GM18870 (cell line): ENCODE data around the gene POLR2A.

ENCODE experiments used
- ATAC-seq: cut with Tn5 transposase; IDR thresholded peaks from one replicate; pipeline ENCODE4 v1.9.1; 2021; ENCODE audit warnings: moderate library complexity; ENCODE audit not compliant: unreplicated experiment

Gene POLR2A

DNA sequence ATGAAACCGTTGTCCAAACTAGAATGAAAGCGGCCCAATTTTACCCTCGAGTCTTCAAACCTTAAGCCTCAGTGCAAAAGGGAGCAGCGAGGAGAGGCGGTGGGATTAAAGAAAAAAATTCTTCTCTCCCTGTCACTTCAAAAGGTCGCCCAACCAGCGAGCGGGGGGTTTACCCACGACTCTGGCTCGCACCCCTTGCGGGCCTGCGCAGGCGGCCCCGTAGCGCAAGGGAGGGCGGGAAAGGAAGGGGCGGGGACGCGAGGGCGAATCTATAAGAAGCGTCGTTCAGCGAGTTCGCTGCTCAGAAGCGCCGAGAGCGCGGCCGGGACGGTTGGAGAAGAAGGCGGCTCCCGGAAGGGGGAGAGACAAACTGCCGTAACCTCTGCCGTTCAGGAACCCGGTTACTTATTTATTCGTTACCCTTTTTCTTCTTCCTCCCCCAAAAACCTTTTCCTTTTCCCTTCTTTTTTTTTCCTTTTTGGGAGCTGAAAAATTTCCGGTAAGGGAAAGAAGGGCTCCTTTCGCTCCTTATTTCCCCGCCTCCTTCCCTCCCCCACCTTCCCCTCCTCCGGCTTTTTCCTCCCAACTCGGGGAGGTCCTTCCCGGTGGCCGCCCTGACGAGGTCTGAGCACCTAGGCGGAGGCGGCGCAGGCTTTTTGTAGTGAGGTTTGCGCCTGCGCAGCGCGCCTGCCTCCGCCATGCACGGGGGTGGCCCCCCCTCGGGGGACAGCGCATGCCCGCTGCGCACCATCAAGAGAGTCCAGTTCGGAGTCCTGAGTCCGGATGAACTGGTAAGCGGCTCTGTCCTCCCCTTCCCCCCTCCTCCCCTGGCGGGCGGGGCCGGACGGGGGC, at the start of gene POLR2A:
Gene POLR2A, plus strand, starts transcription at position 300 of the 852 bp plus-strand sequence.
- ATAC-seq = peak; percentile 71

DNA sequence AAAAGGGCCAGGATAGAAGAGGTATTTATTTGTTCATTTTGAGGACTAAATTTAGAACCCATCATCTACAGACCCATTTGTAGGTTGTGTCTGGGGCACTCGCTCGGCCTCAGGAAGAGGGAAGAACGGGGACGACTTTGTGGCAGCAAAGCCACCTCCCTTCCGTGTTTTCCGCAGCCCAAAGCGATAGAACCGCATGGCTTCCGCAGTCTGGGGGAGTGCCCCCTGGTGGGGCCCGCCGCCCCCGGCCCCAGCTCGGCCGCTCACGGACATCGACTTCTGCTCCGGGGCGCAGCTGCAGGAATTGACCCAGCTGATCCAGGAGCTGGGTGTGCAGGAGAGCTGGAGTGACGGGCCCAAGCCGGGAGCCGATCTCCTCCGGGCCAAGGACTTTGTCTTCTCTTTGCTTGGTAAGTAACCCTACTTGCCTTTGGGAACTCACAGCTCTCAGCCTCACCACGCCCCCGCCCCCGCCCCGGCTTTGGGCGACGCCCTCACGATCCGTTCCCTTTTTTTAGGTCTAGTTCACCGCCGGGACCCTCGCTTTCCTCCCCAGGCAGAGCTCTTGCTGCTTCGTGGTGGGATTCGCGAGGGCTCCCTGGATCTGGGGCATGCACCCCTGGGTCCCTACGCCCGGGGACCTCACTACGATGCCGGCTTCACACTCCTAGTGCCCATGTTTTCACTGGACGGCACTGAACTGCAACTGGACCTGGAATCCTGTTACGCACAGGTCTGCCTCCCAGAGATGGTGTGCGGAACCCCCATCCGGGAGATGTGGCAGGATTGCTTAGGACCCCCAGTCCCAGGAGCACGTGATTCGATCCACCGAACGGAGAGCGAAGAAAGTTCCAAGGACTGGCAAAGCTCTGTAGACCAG, 48.2 kb upstream of the POLR2A start:
- peak; percentile 11 for ATAC-seq

DNA sequence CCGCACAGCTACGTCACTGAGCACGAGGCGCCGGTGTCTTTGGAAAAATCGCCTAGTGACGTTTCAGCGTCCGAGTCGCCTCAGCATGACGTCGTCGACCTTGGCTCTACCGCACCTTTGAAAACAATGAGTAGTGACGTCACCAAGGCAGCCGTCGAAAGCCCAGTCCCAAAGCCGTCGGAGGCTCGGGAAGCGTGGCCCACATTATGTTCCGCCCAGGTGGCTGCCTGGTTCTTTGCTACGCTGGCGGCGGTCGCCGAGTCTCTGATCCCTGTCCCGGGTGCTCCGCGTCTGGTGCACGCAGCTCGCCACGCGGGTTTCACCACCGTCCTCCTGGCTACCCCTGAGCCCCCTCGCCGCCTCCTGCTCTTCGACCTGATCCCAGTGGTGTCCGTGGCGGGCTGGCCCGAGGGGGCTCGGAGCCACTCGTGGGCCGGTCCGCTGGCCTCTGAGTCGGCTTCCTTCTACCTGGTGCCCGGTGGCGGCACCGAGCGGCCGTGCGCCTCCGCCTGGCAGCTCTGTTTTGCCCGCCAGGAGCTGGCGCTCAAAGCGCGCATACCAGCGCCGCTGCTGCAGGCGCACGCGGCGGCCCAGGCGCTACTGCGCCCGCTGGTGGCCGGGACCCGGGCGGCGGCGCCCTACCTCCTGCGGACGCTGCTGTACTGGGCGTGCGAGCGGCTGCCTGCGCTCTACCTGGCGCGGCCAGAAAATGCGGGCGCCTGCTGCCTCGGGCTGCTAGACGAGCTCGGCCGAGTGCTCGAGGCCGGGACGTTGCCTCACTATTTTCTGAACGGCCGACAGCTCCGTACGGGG, 47.4 kb upstream of the POLR2A start:
- no peak for ATAC-seq

DNA sequence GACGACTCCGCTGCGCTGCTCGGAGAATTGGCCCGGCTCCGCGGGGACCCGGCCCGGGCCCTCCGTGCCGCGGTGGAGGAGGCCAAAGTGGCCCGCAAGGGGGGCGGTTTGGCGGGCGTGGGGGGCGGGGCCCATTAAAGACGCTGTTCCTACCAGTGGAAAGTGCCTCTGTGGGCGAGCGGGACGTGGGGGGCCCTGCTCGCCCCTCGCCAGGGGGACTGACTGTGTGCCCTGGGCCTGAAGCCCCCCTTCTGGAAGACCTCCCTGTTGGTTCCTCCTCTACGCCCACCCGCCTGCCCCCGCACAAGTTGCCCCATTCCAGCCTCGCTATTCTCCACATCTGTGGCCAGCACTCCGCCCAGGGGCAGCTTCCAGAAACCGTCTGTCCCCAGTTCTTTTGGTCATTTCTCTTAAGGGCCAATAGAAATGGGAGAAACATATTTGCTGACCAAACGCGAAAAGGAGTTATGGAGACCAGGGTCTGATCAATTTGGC, 46.8 kb upstream of the POLR2A start:
- no peak for ATAC-seq

DNA sequence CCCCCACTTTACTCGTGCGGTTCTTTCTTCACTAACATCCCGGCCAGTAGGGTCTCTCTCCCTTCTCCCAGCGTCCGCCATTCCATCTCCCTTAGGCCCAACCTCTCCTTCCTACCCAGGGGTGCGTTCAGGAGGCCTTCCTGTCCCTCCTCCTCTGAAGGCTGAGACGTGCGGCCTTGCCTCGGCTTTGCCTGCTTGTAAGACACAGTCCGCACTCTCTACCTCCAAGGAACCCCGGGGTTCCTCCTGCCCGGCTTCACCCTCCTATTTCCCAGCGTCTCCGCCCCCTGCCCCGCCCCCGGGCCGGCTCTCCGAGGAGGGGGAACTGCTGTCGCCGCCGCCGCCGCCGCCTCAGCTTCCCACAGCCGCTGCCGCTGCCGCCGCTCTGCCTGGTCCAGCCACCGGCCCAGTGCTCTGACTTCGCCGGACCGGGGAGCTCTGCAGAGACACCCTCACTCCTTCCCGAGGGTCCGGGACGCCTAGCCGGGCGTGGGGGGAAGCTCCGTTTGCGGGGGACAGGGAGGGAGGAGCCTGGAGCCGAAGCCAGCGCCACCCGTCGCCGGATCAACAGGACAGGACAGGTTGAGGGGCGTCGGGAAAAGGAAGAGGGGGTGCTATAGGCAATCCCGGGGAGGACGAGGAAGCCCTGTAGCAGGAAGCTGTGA, 46.1 kb upstream of the POLR2A start:
- ATAC-seq = no peak

DNA sequence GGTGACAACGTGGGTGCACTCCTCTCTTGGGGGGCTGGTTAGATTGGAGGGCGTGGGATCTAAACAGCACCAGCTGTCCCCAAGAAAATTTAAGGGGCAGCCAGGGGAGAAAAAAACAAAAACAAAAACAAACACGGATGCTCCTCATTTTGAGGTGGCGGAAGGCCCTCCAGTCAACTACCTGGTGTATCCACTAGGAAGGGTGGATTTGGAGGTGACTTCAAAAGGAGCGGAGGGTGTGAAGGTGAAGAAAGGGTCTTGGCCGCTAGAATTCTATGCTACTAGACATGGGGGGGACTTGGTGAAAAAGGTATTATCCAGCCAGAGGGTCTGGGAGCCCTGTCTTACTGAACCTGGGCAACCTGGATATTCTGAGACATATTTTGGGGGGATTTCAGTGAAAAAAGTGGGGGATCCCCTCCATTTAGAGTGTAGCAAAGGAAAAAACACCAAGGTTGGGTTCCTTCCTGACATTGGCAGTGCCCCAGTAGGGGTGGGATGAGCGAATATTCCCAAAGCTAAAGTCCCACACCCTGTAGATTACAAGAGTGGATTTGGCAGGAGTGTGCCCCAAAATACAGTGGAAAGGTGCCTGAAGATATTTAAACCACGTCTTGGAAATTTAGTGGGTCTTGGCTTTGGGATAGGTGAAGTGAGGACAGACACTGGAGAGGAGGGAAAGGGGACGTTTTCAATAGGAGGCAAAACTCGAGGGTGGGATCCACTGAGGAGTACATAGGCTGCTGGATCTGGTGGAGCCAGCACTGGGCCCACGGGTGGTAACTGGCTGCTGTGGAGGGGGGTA, 45.3 kb upstream of the POLR2A start:
- no peak for ATAC-seq

DNA sequence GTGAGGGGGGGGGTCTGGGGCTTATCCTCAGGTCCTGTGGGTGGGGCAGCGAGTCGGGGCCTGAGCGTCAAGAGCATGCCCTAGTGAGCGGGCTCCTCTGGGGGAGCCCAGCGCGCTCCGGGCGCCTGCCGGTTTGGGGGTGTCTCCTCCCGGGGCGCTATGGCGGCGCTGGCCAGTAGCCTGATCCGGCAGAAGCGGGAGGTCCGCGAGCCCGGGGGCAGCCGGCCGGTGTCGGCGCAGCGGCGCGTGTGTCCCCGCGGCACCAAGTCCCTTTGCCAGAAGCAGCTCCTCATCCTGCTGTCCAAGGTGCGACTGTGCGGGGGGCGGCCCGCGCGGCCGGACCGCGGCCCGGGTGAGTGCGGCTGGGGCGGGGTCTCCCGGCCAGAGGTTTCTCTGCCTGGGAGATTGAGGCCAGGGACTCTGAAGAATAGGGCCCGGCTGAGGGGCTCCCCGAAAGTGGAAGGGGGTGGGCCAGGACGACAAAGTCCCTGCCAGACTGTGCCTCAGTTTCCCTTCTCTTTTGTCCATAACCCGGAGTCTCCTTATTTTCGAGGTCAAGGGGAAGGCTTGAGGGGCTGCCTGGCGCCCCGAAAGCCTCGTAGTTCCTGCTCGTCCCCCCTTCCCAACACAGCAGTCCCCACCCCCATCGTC, 44.6 kb upstream of the POLR2A start, which contains the start of gene FGF11:
Gene FGF11, plus strand, starts transcription at position 51 of the 651 bp plus-strand sequence. Its CDS starts 109 bp downstream, at position 160.
- ATAC-seq = no peak

DNA sequence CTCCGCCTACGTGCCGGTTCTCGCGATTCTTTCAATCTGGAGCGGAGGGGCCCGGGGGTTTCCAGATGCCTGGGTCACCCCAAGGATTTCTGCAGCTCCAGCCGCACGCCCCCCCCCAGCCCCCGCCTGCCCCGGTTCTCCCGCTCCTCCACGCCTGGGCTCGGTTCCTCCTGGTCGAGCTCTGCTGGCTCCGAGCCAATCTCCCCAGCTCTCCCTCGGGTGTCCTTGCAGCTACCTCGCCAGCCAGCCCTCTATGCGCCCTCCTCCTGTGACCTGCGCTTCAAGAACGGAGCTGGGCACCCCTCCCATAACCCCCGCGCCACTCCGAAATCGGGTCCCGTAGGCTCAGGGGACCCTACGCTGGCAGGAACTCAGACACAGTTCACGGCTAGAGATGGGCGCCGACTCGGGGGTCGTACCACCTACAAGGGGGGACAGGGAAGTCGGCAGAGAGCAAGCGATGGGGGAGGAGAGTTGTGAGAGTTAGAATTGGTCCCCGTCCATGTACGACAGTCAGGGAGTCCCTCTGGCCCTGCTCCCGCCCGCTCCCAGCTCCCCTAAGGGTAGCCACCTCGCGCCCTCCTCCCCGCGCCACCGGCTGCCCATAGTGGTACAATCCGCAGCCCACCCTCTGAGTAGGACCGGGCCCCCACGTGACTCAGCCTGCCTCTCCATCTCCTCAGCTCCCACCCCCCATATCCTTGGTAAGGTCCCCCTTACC, 43.9 kb upstream of the POLR2A start:
- no peak for ATAC-seq

DNA sequence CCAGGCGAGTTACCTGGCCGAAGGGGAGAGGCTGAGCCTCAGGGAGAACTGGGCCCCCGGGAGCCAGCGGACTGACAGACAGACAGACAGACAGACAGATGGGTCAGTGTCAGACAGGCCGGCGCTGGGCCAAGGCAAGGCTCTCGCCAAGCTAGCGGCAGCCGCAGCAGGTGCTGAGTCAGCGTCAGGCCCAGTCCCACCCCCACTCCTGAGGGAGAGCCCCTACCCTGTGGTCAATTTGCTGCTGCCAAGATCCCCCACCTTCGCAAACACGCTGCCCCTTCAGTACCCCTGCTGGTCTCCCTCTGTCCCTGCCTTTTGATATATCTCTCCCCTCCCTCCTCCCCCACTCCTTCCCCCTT, 43.4 kb upstream of the POLR2A start:
- no peak for ATAC-seq

DNA sequence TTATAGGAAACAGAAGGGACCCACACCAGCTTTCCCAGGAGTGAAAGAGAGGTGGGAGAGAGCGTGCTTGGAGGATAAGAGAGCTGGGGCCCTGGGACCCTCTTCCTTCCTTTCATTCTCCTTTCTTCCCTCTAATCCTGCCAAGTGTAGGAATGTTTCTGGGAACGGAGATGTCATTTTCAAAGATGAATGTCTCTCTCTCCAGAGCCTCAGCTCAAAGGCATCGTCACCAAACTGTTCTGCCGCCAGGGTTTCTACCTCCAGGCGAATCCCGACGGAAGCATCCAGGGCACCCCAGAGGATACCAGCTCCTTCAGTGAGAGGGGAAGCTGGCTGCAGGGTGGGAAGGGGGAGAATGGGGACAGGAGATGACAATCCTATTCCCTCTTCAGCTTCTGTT, 42.9 kb upstream of the POLR2A start:
- ATAC-seq = no peak

DNA sequence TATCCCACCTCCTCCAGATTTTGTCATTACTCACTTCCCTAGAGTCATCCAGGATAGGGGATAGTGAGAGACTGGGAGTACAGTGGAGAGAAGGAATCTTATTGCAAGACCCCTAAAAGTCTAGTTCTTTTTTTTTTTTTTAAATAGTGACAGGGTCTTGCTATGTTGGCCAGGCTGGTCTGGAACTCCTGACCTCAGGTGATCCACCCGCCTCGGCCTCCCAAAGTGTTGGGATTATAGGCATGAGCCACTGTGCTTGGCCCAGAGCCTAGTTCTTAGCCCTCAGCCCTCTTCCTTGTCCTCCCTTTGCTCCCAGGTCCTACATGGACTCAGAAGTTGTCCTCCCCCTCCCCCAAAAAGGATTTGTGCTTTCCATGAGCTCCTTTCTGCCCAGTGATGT, 42.0 kb upstream of the POLR2A start:
- ATAC-seq = no peak

DNA sequence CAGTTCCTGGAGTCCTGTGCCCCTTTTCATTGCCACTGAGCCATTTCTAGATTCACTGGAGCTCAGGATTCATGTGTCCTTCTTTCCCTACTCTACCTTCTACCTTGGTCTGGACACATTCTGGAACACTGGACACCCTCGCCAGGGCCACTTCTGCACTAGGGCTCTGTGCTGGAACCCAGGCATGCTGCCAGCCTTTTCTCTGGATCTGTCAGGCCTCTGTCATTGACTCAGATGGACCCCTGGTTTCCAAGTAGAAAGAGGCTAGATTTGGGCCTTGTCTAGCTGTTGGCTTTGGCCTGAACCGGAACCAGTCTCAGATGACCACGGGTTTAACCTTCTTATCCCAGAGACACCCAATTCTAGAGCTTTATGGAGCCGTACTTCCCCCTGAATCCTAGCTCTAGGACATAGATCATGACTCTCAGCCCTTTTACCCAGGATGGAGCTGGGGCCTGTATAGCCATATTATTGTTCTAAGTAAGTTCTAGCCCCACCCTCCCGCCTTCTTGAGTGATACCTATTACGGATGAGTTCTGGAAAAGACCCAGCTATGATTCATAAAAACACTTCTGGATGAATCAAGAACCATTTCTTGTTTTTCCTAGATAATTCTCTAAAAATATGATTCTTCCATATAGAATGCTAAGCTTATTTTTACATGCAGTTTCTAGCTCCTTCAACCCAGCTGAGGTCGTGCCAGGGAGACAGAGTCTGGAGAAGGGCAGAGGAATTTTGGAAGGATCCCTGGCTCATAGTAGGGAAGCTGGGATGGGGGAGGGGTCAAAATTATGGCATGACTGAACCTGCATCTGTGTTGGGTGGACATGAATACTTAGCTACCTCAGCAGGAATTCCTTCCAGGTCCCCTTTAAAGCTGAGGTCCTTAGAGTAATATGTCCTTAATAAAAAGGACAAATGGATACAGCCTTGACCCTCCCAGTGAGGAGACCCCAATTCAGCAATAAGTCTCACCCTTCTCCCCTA, 40.4 kb upstream of the POLR2A start:
- ATAC-seq = no peak

DNA sequence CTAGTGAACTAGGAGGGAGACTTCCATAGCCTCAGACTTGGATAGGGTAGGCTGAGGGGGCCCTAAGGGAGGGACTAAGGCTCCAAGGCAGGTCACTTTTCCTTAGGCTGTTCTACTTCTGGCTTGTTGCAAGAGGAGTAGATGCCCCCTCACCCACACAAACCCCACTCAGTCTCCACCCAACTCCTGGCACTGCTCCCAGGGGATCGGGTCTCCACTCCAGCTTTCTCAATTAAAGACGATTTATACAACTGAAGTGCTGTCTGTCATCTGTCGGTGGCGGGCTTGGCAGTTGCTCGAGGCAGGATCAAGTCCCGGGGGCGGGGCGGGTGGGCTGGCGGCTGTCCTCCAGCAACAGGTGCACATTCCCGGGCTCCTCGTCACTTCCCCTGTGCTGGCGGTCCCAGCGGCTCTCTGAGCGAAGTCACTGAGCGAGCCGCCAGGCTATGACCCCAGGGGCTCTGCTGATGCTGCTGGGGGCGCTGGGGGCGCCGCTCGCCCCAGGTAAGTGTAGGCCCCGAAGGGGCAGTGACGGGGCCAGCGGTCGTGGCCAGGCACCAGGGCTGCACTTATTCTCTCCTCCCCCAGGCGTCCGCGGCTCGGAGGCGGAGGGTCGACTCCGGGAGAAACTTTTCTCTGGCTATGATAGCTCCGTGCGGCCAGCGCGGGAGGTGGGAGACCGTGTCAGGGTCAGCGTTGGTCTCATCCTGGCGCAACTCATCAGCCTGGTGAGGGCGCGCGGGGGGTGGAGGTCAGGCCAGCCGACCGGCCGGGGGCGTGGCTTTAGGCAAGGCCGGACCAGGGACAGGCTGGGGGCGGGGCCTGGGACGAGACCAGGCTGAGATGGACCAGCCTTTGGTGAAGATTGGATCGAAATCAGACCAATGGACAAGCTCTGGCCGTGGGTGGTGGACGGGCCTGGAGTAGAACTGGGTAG, 39.2 kb upstream of the POLR2A start, which contains the start of gene CHRNB1:
Gene CHRNB1, plus strand, starts transcription at position 380 of the 937 bp plus-strand sequence. Its CDS starts 67 bp downstream, at position 447.
- ATAC-seq = no peak

DNA sequence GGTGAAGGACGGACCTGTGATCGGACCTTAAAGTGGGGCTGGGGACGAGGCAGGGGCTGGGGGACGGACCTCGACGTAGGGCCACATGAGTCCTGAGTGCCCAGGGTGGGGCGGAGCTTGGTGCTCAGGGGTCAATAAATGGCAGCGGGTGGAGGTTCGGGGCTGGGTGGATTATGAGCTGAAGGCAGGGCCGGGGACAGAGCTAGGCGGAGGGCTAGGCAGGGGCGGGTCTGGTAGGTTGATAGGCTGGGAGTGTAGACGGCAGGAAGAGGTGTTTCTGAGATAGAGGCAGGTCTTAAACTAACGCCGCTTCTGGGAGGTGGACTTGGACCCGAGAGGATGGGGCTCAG, 38.6 kb upstream of the POLR2A start:
- no peak for ATAC-seq

DNA sequence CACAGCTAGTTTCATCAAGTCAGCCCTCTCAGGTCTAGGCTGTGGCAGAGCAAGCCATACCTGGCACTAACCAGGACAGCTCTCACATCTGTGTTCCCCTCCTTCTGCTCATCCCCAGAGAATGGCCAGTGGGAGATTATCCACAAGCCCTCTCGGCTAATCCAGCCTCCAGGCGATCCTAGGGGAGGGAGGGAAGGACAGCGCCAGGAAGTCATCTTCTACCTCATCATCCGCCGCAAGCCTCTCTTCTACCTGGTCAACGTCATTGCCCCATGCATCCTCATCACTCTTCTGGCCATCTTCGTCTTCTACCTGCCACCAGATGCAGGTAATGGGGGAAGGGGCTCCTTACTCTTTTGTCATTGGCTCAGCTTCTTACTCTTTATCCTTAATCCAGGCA, 35.7 kb upstream of the POLR2A start:
- ATAC-seq = no peak

DNA sequence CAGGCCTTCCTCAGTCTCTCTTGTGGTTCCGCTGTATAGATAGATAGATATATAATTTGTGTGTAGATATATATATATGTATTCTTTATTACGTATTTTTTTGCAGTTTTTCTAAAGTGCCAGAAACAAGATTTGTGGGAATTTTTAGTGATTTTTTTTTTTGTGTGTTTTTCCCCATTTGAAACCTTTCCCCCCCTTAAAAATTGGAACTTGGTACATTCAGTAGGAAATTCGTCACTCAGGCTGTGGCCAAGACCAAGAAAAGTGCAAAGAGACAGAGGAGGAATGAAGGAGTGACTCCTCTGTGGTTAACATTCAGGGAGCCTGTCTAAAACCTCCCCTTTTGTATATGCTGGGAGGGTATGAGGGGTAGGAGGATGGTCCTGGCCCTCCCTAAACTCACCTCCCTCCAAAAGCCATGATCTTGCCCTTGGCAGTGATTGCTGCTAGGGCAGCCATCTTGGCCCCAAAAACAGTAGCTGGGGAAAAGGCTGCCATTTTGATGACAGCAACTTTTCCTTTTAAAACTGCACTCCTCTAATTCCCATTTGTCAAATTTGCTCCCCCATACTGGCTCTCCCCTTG, 24.1 kb upstream of the POLR2A start:
- ATAC-seq = no peak
